Activated CD4-positive, alpha-beta T cell treated with anti-CD3 and anti-CD28 coated beads, Interleukin-2, Interleukin-6, amounts not matched to agents 100 ng/mL and 50 ng/mL, durations not matched to agents 16 hours and 8 hours (primary cell): ENCODE data around the gene VTI1A.

Experiments used
- DNase-seq: peaks from one replicate; pipeline ENCODE4 v3.0.0-alpha.2; 2020

Gene VTI1A

GRCh38 chr10:112767156-112767555 is 320.1 kb downstream of the VTI1A start:
- no peak for DNase-seq

- DNase-seq, result no peak
These were observed 321.1 kb downstream of the VTI1A start for GRCh38 chr10:112768121-112768520.

DNA sequence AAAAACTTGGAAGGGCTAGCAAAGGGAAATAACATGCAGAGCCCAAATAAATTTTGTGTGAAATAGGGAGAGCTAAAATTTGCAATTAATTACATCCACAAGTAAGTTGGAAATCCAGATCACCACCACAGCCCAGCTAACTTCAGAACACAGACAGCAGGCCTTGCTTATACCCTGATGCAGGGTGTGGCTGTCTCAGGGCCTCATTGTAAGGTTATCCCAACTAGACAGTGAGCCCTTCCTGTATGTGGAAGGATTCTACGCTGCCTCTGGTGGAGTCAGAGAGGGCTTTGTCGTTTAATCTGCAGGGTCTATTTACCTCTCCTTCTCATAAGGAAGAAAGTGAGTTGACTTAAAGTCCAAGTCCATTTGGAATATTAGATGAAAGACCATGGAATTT is 322.1 kb downstream of the VTI1A start:
- DNase-seq, result no peak

DNA sequence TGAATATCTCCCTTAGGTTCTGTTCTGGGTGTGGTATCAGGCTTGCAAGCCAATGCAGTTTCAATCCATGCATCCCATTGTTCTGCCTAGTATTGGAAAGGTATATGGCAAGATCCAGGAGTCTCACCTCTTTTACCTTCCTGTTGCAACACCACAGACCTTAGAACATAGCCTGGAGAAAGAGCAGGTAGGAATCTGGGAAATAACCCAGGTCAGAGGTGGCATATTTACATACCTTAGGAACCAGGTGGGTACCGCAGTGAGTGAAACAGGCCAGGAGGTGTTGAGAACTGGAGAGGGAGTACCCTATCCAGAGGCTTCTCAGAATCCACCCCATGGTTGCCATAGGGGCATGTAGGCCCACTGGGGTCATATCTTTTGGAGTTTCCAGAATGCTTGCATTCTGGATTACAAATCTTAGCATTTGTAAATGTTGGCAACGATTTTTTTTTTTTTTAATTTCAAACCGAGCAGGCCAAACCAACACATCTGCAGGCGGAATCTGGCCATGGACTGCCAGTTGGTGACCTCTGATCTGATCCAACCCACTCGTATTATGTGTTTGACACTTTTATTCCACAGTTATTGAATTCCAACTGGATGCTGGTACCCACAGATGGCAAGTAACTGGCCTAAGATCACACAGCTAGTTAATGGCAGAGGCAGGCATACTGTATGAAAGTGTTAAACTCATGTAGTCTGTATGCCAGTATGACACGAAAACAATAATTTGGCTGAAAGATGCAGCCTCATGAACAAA is 322.8 kb downstream of the VTI1A start:
- DNase-seq, result no peak

GRCh38 chr10:112771733-112772132 is 324.7 kb downstream of the VTI1A start:
- no peak for DNase-seq

- no peak for DNase-seq
These were observed 326.8 kb downstream of the VTI1A start for GRCh38 chr10:112773783-112774182.

DNA sequence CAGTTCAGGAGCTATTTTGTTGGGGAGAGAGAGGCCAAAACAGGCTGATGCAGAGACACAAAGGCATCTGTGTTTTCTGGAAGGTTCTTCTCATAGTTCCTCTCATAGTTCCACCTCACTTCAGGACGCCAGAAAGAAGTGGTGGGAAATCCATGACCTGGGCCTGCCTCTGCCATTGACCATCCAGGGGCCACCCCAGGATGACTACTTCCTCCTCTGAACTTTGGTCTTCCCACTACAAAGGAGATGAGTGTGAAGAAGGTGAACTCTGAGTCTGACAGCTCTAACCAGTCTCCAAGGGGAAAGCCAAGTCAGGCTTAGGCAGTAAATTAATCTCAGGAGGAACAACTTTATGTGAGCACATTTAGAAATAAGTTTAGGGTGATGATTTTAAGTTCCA is 327.2 kb downstream of the VTI1A start:
- no peak for DNase-seq

DNA sequence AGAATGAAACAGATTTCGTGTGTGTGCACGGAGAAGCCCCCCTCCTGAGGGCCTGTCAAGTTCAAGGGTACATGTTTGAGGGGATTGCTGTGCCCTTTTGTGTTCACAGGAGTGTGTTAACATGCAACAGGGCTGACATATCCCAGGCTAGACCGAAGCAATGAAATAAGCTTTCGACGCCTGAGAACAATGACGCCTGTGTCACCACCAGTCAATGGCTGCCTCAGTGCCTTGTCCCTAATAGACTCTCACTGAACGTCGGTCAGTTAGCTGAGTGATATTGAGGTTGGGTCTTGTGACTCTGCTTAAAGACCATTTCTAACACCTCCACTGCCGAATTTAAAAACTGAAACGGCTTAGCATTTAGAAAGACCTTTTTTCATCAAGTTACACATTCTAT is 327.8 kb downstream of the VTI1A start:
- no peak for DNase-seq

- DNase-seq, result no peak
These were observed 328.4 kb downstream of the VTI1A start for GRCh38 chr10:112775381-112775780.

DNA sequence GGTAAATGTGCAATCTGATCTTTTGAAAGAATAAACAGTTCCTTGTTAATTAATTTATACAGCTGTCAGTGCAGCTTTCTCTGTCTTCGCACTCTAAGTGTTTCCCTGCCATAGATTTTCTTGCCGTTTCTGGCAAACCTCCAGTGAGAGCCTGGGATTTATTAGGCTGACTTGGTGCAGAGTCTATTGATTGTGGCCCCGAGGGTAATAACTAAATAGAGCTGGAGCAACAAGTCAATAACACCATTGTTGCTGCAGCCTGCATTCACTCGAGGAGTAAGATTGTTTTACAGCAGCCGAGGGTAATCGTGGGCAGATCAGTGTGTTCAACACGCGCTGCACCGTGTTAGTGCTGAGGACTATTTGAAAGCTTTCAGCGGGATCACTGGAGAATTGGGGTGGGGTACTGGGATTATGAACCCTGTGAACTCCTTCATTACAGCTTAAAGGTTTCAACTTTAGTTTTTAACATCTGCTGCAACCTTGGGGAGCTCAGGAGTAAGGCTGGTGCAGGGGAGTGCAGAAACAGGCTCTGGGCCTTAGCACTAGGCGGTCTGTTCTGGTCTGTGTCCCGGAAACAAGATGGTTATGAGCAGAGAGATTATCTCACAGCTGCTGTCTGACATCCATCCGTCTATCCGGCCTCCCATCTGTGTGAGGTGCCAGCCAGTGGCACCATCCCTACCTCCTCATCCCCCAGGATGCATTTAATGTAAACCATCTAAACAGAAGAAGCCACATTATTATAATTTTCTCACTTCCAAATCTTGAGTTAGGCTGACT is 329.1 kb downstream of the VTI1A start:
- DNase-seq, result no peak

GRCh38 chr10:112778579-112778978 is 331.6 kb downstream of the VTI1A start:
- DNase-seq, result no peak

DNA sequence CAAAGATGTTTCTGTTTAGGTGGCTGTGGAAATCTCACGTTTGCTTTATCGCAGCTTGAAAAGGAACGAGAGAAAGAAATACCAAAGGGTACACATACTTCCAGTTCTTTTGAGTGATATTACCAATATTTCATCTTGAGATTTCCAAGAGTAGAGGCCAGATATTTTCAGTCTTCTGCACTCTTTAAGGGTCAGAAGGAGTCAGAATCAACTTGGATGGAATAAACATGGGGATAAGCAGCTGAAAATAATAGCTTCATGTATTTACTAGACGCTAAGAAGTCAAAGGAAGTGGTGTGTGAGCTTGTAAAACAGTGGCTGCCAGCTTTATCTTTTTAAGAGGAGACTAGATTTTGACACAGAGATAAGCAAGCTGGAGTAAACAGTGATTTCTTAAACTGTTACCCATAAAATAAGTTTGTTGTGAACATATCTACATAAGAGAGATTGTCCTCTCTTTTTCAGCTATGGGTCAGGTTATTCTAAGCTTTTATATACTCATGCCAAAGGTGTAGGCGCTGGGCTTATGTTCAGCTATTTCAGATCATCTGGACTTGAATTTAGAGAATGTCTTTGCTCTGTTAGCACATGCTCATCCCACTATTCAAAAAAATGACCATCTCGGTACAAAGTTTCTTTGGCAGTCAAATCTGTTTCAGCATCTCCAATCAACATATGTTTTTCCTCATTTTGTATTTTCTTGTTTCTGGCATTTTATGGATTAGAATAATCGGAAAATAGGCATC is 332.2 kb downstream of the VTI1A start:
- DNase-seq, result no peak

GRCh38 chr10:112782200-112782907 is 335.3 kb downstream of the VTI1A start:
- no peak for DNase-seq

GRCh38 chr10:112783351-112784021 is 336.5 kb downstream of the VTI1A start:
- DNase-seq, result no peak

GRCh38 chr10:112784022-112784461 is 337.0 kb downstream of the VTI1A start:
- DNase-seq, result no peak

GRCh38 chr10:112785089-112785488 is 338.1 kb downstream of the VTI1A start:
- no peak for DNase-seq

GRCh38 chr10:112789248-112789647 is 342.2 kb downstream of the VTI1A start:
- no peak for DNase-seq

- DNase-seq, result no peak
These were observed 343.0 kb downstream of the VTI1A start for GRCh38 chr10:112790030-112790429.

- DNase-seq, result no peak
These were observed 343.9 kb downstream of the VTI1A start for GRCh38 chr10:112790921-112791320.

DNA sequence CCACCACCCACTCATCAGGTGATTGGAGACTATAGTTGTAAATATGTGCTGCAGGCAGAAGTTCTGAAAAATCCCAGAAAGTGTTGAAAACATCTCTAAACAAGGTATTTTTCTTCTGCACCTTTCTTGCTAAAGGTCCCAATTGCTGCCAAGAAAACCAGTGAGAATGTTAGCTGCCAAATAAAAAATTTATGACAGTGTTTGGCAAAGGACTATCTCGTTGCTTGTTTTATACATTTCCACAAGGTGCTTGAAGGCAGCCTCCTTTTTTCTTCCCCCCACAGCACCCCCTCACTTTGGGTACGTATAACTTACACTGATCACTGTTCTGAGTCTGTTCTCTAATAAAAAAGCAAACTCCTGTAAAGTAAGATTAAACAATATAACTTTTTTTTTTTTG is 344.4 kb downstream of the VTI1A start:
- DNase-seq, result no peak

DNA sequence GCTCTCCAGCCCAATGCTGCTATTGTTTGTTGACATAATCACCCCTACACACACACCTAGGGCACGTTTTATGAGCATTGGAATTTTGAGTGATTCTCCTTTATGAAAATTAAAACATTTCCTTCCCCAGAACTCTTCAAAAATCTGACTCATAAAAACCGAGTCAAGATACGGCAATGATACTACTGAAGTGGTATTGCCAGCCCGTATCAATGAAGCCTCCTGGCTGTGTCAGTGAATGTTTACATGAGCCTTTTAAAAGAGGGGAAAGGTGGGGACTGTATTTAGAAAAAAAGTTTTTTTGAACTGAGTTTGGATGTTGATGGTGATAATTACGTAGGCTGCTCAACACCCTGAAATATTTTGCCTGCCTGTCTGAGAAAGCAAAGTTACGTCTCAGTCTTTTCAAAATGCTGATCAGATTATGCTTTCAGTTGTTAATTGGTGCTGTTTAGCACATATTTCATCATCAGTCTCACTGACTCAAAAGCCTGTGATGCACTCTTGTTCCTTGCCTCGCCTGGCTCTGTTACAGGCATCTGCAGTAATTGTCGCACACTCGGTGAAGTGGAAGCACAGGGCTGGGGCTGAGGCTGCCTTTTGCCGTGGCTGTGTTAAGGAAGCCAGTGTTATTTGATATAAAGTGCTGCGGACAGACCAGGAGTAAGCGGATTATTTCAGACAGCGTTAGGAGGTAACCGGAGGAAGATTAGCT is 345.6 kb downstream of the VTI1A start:
- no peak for DNase-seq
